Thyroid gland (tissue), 4 donors: Measurements from ENCODE around the gene SERPINA3. TPM values are rescaled to one million over a fixed set of nuclear protein-coding genes. Genes with fewer than 3 reads are reported as not detected.

Experiments used
- DNase-seq, 2 donors: peaks; one replicate each; pipeline ENCODE4 v3.0.0-alpha.2; 2019
- H3K27ac ChIP-seq, 3 donors: fragments of 200-600 bp; sonication (generic); 1 replicate in 2 of 3; 2 replicates in 1 of 3; pipeline ENCODE4 v1.5.1; 2016 to 2019; ENCODE audit warnings: mild to moderate bottlenecking in 1 of 3, moderate library complexity in 1 of 3
- H3K27me3 ChIP-seq: fragments of 200-600 bp; sonication (generic); one replicate; pipeline ENCODE4 v1.5.1; 2019
- H3K36me3 ChIP-seq, 2 donors: fragments of 200-600 bp; sonication (generic); one replicate each; pipeline ENCODE4 v1.5.1; 2016 to 2019
- H3K4me1 ChIP-seq, 2 donors: fragments of 200-600 bp; sonication (generic); one replicate each; pipeline ENCODE4 v1.5.1; 2017 to 2019
- H3K4me3 ChIP-seq, 3 donors: fragments of 200-600 bp; sonication (generic); replicated peaks in 1 of 3; 1 replicate in 2 of 3; 2 replicates in 1 of 3; pipeline ENCODE4 v1.5.1; 2016; ENCODE audit warnings: mild to moderate bottlenecking in 1 of 3
- H3K9me3 ChIP-seq: fragments of 200-600 bp; sonication (generic); one replicate; pipeline ENCODE4 v1.5.1; 2017
- POLR2A ChIP-seq, 2 donors: fragments of 450-650 bp; IDR thresholded peaks; one replicate each; pipeline ENCODE4 v1.6.1; 2017; ENCODE audit warnings: antibody characterized with exemption in 2 of 2, mild to moderate bottlenecking in 2 of 2, moderate library complexity in 1 of 2
- WGBS, 2 donors: methylation state at CpG; one replicate each; pipeline ENCODE4 v1.1.5; 2017; 5-methylcytosine and 5-hydroxymethylcytosine counted together
- intact Hi-C: fragments of 100-400 bp; cut with DNase I; formaldehyde crosslinking; loops from one replicate; pipeline ENCODE4 v1.15.1; 2023
- total RNA-seq, 4 donors: library from RNA; depleted of rRNA; stranded (reverse); fragments of >200 nt; gene quantifications; one replicate each; pipeline ENCODE4 v1.2.3, GENCODE V29; 2016
- TF ChIP-seq, protein P1 (sequence below), 6 experiments: fragments of 200-600 bp in 3 of 6; fragments of 450-650 bp in 3 of 6; sonication (generic) in 3 of 6; IDR thresholded peaks; one replicate each; pipeline ENCODE4 v1.5.1; 2016 to 2019; ENCODE audit warnings: antibody characterized with exemption in 6 of 6, mild to moderate bottlenecking in 2 of 6, inconsistent platforms in 1 of 6, moderate library complexity in 1 of 6

Gene SERPINA3
- total RNA-seq, 4 donors from 2014 or later: 16.3 to 200 (median 91.1) TPM

DNA sequence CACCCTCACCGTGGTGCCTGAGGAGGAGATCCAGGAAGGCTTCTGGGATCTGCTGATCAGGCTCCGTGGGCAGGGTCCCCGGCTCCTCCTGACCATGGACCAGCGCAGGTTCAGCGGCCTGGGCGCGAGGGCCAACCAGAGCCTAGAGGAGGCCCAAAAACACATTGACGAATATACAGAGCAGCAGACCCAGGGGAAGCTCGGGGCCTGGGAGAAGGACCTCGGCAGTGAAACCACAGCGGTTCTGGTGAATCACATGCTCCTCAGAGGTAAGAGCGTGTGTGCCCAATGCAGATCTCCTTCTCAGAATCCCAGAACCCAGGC, 29.4 kb downstream of the SERPINA3 start:
- Histone ChIP-seq H3K4me3 (no peak overlapping the region), H3K9me3 (no peaks in the 10 kb centered on the region), H3K27ac (no peak overlapping the region), H3K36me3 (no peaks in the 10 kb centered on the region), H3K27me3 (no peaks in the 10 kb centered on the region), H3K4me1 (no peaks in the 10 kb centered on the region)
- 82 to 97% methylated on average over 5 to 12 of the region's 12 CpGs for WGBS, 2 donors
- intact Hi-C loops: no loop called here
- DNase-seq: no peak
- no peak for TF ChIP-seq POLR2A (IDR thresholded peaks at IDR 0.05)
- TF ChIP-seq, protein P1, sequence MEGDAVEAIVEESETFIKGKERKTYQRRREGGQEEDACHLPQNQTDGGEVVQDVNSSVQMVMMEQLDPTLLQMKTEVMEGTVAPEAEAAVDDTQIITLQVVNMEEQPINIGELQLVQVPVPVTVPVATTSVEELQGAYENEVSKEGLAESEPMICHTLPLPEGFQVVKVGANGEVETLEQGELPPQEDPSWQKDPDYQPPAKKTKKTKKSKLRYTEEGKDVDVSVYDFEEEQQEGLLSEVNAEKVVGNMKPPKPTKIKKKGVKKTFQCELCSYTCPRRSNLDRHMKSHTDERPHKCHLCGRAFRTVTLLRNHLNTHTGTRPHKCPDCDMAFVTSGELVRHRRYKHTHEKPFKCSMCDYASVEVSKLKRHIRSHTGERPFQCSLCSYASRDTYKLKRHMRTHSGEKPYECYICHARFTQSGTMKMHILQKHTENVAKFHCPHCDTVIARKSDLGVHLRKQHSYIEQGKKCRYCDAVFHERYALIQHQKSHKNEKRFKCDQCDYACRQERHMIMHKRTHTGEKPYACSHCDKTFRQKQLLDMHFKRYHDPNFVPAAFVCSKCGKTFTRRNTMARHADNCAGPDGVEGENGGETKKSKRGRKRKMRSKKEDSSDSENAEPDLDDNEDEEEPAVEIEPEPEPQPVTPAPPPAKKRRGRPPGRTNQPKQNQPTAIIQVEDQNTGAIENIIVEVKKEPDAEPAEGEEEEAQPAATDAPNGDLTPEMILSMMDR (IDR thresholded peaks at IDR 0.05): no peak

DNA sequence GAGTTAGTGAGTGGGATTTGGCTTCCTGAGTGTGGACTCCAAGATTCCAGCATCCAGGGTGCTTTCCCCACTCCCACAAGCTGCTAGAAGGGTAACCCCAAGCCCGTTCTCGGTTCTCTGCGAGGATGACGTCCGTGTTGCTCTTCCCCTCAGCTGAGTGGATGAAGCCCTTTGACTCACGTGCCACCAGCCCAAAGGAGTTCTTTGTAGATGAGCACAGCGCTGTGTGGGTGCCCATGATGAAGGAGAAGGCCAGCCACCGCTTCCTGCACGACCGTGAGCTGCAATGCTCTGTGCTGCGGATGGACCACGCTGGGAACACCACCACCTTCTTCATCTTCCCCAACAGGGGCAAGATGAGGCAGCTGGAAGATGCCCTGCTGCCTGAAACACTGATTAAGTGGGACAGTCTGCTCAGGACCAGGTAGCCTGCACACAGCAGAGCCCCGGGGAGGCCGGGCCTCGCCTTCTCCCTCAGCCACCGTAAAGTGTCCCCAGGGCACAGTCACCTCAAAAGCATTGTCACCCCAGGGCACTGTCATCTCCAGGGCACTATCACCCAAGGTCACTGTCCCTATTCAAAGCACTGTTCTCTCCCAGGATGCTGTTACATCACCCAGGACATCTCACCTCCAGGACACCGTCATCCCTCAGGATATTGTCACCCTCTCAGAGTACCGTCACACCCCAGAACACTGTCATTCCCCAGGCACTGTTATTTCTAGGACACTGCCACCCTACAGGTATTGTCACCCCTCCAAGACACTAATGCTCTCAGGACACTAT, 31.3 kb downstream of the SERPINA3 start:
- intact Hi-C loops: no loop called here
- Histone ChIP-seq H3K27ac (no peak overlapping the region), H3K27me3 (no peaks in the 10 kb centered on the region), H3K36me3 (no peaks in the 10 kb centered on the region), H3K4me1 (no peaks in the 10 kb centered on the region), H3K9me3 (no peaks in the 10 kb centered on the region), H3K4me3 (no peak overlapping the region)
- WGBS, 2 donors: 88 to 94% methylated on average over 18 of the region's 18 CpGs
- TF ChIP-seq, protein P1 (IDR thresholded peaks at IDR 0.05): no peak
- no peak for TF ChIP-seq POLR2A (IDR thresholded peaks at IDR 0.05)
- no peak for DNase-seq

DNA sequence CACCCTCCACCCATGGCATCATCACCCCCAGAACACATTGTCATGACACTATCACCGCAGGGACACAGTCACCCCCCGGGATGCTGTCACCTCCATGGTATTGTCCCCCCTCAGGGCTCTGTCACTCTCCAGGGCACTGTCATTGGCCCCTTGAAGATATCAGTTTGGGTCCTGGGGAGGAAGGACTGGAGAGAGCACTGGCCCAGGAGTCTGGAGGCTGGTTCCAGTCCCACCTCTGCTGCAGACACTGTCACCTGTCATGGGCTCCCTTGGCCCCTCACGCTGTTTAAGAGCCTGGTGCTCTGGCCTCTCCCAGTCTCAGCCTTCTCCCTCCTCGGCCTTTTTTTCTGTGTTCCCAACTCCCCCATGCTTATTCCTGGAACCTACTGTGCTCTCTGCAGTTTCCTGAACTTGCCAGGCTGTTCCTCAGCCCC, 31.9 kb downstream of the SERPINA3 start:
- H3K27me3 ChIP-seq: no peaks in the 10 kb centered on the region
- TF ChIP-seq, protein P1 (IDR thresholded peaks at IDR 0.05): no peak
- no peak for TF ChIP-seq POLR2A (IDR thresholded peaks at IDR 0.05)
- DNase-seq: no peak
- no peak overlapping the region for H3K4me3 ChIP-seq
- 77 to 84% methylated on average over 4 of the region's 4 CpGs for WGBS, 2 donors
- no peaks in the 10 kb centered on the region for H3K36me3 ChIP-seq
- intact Hi-C loops: no loop called here
- H3K27ac ChIP-seq: no peak overlapping the region
- H3K9me3 ChIP-seq: no peaks in the 10 kb centered on the region
- no peaks in the 10 kb centered on the region for H3K4me1 ChIP-seq

DNA sequence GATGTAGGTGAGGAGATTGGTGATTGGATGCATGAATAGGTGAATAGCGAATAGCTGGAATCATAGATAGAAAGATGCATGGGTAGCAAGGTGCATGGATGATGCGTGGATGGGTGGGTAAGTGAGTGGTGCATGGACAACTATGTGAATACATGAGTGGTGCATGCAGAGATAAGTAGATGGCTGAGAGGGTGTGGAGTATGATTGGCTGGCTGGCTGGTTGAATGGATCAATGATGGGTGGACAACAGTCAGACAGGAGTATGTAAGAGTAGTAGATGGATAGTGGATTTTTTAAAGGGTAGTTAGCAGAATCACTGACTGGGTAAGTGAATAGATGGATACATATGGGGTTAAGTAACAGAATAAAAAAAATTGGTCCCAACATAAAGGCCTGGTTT, 33.9 kb downstream of the SERPINA3 start:
- Histone ChIP-seq H3K9me3 (no peaks in the 10 kb centered on the region), H3K4me3 (no peak overlapping the region), H3K27me3 (no peaks in the 10 kb centered on the region), H3K27ac (no peak overlapping the region), H3K4me1 (no peaks in the 10 kb centered on the region), H3K36me3 (no peaks in the 10 kb centered on the region)
- WGBS, 2 donors: 86 to 91% methylated on average over 2 of the region's 2 CpGs
- DNase-seq: no peak
- intact Hi-C loops: no loop called here
- TF ChIP-seq POLR2A (IDR thresholded peaks at IDR 0.05): no peak
- TF ChIP-seq, protein P1 (IDR thresholded peaks at IDR 0.05): no peak

DNA sequence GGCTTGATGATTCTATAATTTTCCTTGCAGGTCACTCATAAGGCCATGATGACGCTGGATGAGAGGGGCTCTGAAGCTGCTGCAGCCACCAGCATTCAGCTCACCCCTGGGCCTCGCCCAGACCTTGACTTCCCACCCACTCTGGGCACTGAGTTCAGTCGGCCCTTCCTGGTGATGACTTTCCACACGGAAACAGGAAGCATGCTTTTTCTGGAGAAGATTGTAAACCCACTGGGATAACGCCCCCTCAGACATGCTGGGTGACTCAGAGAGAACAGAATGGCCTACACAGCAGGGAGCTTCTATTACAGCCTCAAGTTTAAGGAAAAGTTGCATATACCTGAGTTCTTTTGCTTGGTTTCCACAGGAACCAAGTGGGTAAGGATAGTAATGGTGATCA, 34.3 kb downstream of the SERPINA3 start:
- WGBS, 2 donors: 59 to 66% methylated on average over 5 of the region's 5 CpGs
- no peak for DNase-seq
- TF ChIP-seq POLR2A (IDR thresholded peaks at IDR 0.05): no peak
- H3K4me3 ChIP-seq: no peak overlapping the region
- H3K27me3 ChIP-seq: no peaks in the 10 kb centered on the region
- H3K27ac ChIP-seq: no peak overlapping the region
- H3K4me1 ChIP-seq: no peaks in the 10 kb centered on the region
- no peaks in the 10 kb centered on the region for H3K9me3 ChIP-seq
- no peaks in the 10 kb centered on the region for H3K36me3 ChIP-seq
- intact Hi-C loops: no loop called here
